ENCODE data around the gene VEZF1. TPM values are rescaled to one million over a fixed set of nuclear protein-coding genes. Genes with fewer than 3 reads are reported as not detected.
A peak's percentile ranks its signal among the peaks of the same experiment; 100 is the strongest.

Gene VEZF1
- total and polyA plus RNA-seq, 2 of the 8 experiments (the other 6 are each of a cell fraction or from before 2014, with no cell fraction given), result 28.9 to 61.9 TPM

DNA sequence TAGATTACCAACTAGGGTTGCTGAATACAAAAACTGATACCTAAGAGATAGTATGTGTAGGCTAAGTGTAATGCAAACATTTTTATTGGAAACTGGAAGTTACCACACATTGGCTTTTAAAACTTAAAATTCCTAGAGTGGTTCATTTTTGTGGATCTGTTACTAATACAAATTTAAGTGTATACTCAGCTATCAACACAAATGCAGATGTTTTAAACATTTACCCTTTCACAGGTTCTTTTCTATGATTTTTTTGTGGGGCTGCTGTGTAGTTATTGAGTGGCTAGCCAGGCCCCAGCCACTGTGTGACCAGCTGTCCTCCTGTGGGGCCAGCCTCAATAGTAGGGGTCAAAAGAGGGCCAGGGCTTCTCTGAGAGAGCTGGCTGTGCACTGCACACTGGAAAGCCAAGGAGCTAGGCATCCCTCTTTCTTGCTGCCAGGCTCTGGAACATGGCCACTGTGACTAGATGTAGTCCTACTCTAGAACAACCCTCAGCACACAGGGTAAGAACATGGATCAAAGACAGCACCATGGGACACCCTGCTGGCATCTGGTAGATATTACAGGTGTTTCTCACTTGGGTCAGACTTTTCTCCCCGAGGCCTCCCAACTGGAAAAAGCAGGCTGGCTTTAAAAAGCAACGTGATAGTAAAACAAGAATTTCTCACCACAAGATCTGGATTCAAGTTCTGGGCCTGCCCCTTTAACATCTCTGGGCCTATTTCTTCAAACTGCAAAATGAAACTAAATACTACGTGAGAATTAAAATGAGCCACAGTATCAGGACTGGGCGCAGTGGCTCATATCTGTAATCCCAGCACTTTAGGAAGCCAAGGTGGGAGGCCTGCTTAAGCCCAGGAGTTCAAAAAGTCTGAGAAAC lies 7.3 kb upstream of the VEZF1 start:
- Histone ChIP-seq H3K18ac (ENCODE audit: extremely low read depth, low read length) (no peak overlapping the region), H3K36me3 (ENCODE audit: control insufficient read depth in 2 of 4, insufficient read depth in 4 of 4, low read length in 3 of 4) (peaks cover 0 to 24% (median 10%) of the 10 kb centered on the region in 4 experiments; a peak in 3 of 8 replicates), H2BK15ac (ENCODE audit: low read length) (no peak overlapping the region), H3K79me1 (ENCODE audit: low read depth, low read length) (no peaks in the 10 kb centered on the region), H4K20me1 (replicated peaks in 1 of 2; ENCODE audit: control insufficient read depth in 1 of 2, insufficient read depth in 2 of 2, low read length in 2 of 2) (peaks cover 0 to 6% of the 10 kb centered on the region in 2 experiments), H3K56ac (replicated peaks; ENCODE audit: insufficient read length, low read depth, low read length) (no peak overlapping the region), H3K27me3 (replicated peaks in 1 of 4; ENCODE audit: control insufficient read depth in 3 of 4, extremely low read depth in 1 of 4, insufficient read depth in 3 of 4, low read length in 3 of 4) (no peaks in the 10 kb centered on the region), H3K4ac (replicated peaks; ENCODE audit: insufficient read length, low read depth, low read length) (no peak overlapping the region), H3K4me1 (replicated peaks in 1 of 4; ENCODE audit: control insufficient read depth in 3 of 4, insufficient read depth in 4 of 4, low read length in 3 of 4) (peaks cover 0 to 9% (median 0%) of the 10 kb centered on the region in 4 experiments; a peak in 1 of 7 replicates), H4K8ac (ENCODE audit: extremely low read depth, insufficient read depth, low read length) (no peak overlapping the region), H4K5ac (ENCODE audit: insufficient read length, low read depth, low read length) (no peak overlapping the region), H3K23ac (ENCODE audit: insufficient read length) (no peak overlapping the region), H3K27ac (ENCODE audit: low read depth, low read length) (no peak overlapping the region), H3K9me3 (ENCODE audit: insufficient read depth in 2 of 2, low read depth in 1 of 2, low read length in 1 of 2) (no peaks in the 10 kb centered on the region), H3K4me2 (ENCODE audit: insufficient read depth in 1 of 2, low read depth in 2 of 2, low read length in 2 of 2) (no peak overlapping the region), H3K14ac (ENCODE audit: insufficient read length) (no peak overlapping the region), H2BK120ac (replicated peaks; ENCODE audit: low read depth, low read length) (no peak overlapping the region), H2AFZ (ENCODE audit: low read length) (no peak overlapping the region), H2BK5ac (ENCODE audit: low read depth, low read length) (no peak overlapping the region), H2BK12ac (ENCODE audit: low read depth, low read length) (no peak overlapping the region), H4K91ac (replicated peaks; ENCODE audit: insufficient read length, low read length) (no peak overlapping the region), H3K79me2 (ENCODE audit: control insufficient read depth in 1 of 2, insufficient read depth in 2 of 2, low read length in 2 of 2) (0 out of 4 replicates have a peak, but pooled peaks cover 0 to 3% of the 10 kb centered on the region in 2 experiments), H2AK5ac (ENCODE audit: low read depth, low read length) (no peak overlapping the region), H3K9ac (replicated peaks in 1 of 4; ENCODE audit: extremely low read depth in 1 of 4, low read depth in 3 of 4, low read length in 3 of 4) (no peak overlapping the region), H2BK20ac (ENCODE audit: low read length) (no peak overlapping the region), H3K23me2 (ENCODE audit: low read depth, low read length) (no peaks in the 10 kb centered on the region), H3K4me3 (ENCODE audit: extremely low read depth in 1 of 4, insufficient read depth in 2 of 4, low read depth in 3 of 4, low read length in 4 of 4) (no peak overlapping the region)
- DNase-seq (ENCODE audit: low read depth in 1 of 2, low spot score in 2 of 2), result no peak
- ChIA-PET POLR2A (ENCODE audit: partially characterized antibody) (interaction anchor here (1.0 to 28.0 kb wide), 14 partner anchors 8 to 162 kb away, joined by 3 to 672 read pairs (median 9); partner anchors contain the start of genes DYNLL2, MRPS23 and SRSF1), CTCF (ENCODE audit: partially characterized antibody) (interaction anchor here (0.6 to 15.0 kb wide), 31 partner anchors 9 to 255 kb away, joined by 3 to 384 read pairs (median 4); partner anchors contain the start of genes MRPS23 and SRSF1)
- peak; percentile 82 for TF ChIP-seq POLR2AphosphoS5 (IDR thresholded peaks at IDR 0.05; ENCODE audit: low read depth, low read length)
- peak; percentile 50 to 76 for TF ChIP-seq POLR2A (IDR thresholded peaks at IDR 0.05; ENCODE audit: control extremely low read depth in 1 of 2, low read depth in 2 of 2, low read length in 2 of 2)
- TF ChIP-seq, protein P1, sequence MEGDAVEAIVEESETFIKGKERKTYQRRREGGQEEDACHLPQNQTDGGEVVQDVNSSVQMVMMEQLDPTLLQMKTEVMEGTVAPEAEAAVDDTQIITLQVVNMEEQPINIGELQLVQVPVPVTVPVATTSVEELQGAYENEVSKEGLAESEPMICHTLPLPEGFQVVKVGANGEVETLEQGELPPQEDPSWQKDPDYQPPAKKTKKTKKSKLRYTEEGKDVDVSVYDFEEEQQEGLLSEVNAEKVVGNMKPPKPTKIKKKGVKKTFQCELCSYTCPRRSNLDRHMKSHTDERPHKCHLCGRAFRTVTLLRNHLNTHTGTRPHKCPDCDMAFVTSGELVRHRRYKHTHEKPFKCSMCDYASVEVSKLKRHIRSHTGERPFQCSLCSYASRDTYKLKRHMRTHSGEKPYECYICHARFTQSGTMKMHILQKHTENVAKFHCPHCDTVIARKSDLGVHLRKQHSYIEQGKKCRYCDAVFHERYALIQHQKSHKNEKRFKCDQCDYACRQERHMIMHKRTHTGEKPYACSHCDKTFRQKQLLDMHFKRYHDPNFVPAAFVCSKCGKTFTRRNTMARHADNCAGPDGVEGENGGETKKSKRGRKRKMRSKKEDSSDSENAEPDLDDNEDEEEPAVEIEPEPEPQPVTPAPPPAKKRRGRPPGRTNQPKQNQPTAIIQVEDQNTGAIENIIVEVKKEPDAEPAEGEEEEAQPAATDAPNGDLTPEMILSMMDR (IDR thresholded peaks at IDR 0.05; ENCODE audit: control extremely low read depth in 1 of 3, insufficient read depth in 1 of 3, low read depth in 1 of 3, low read length in 3 of 3), result peak; percentile 17 to 74 (median 67)
- TF ChIP-seq, protein P2, sequence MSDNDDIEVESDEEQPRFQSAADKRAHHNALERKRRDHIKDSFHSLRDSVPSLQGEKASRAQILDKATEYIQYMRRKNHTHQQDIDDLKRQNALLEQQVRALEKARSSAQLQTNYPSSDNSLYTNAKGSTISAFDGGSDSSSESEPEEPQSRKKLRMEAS (IDR thresholded peaks at IDR 0.05), result no peak
- no peak for TF ChIP-seq CHD2 (IDR thresholded peaks at IDR 0.05; ENCODE audit: low read length)
- peak; percentile 79 to 84 for TF ChIP-seq RAD21 (IDR thresholded peaks at IDR 0.05 in 1 of 2, conservative IDR thresholded peaks at IDR 0.05 in 1 of 2; ENCODE audit: low read depth in 2 of 2, low read length in 2 of 2)
- no peak for FAIRE-seq
- WGBS, 2 experiments (ENCODE audit: extremely low coverage in 1 of 2, insufficient coverage in 1 of 2, insufficient read length in 1 of 2, insufficient replicate concordance in 2 of 2, low coverage in 1 of 2, low lambda C conversion rate in 2 of 2, missing lambda C conversion rate in 1 of 2), result 70% methylated on average over 4 of the region's 4 CpGs; no CpG with 5 or more reads in 1 of the 2 experiments

All from H1 (cell line).